ENCODE measurements around the gene MINPP1. TPM values are rescaled to one million over a fixed set of nuclear protein-coding genes. Genes with fewer than 3 reads are reported as not detected.
A peak's percentile ranks its signal among the peaks of the same experiment; 100 is the strongest.
"Not testable (repeated sequence)": the region's sequence is repeated elsewhere in the genome, so short reads cannot be mapped to it uniquely, and the experiment has no call there.

MINPP1 gene, protein sequence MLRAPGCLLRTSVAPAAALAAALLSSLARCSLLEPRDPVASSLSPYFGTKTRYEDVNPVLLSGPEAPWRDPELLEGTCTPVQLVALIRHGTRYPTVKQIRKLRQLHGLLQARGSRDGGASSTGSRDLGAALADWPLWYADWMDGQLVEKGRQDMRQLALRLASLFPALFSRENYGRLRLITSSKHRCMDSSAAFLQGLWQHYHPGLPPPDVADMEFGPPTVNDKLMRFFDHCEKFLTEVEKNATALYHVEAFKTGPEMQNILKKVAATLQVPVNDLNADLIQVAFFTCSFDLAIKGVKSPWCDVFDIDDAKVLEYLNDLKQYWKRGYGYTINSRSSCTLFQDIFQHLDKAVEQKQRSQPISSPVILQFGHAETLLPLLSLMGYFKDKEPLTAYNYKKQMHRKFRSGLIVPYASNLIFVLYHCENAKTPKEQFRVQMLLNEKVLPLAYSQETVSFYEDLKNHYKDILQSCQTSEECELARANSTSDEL
- 3.6 and 4.0 TPM in 2 replicates for total RNA-seq (2014; rRNA removed; shearing (Covaris generic))
- total RNA-seq (2022): 6.8 and 8.4 TPM in 2 replicates
- Bru-seq, nascent RNA: percentile 51 among the genes with signal in this experiment
- percentile 43 among the genes with signal in this experiment for BruChase-seq, experiment 1, labeled RNA remaining after a 6-hour chase
- percentile 47 among the genes with signal in this experiment for BruChase-seq, experiment 2, labeled RNA remaining after a 2-hour chase
- long read RNA-seq, transcript MINPP1-202 (5 exons, 2,415 nt): major isoform, 24 of 27 reads
- long read RNA-seq, partial matches to known transcripts: 0 of 27 reads
- long read RNA-seq, other reads (novel, unspliced or antisense): 3 of 27 reads

DNA sequence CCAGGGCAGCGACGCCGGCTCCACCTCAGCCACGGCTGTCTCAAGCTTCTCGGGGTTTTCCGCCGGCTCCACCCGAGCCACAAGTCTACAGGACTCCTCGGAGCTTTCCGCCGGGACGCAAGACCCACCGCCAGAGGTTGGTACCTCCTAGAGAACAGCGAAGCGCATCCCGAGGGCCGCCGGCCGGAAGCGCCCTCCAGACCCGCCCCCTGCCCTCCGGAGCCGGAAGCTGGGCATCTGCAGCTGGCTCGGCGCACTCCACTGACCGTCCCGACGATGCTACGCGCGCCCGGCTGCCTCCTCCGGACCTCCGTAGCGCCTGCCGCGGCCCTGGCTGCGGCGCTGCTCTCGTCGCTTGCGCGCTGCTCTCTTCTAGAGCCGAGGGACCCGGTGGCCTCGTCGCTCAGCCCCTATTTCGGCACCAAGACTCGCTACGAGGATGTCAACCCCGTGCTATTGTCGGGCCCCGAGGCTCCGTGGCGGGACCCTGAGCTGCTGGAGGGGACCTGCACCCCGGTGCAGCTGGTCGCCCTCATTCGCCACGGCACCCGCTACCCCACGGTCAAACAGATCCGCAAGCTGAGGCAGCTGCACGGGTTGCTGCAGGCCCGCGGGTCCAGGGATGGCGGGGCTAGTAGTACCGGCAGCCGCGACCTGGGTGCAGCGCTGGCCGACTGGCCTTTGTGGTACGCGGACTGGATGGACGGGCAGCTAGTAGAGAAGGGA, at the start of gene MINPP1:
Gene MINPP1, plus strand, starts transcription at position 254 of the 726 bp plus-strand sequence. Its CDS starts 23 bp downstream, at position 277.
- Histone ChIP-seq H4K20me1 (ENCODE audit: insufficient read depth, low read length) (no peaks in the 10 kb centered on the region), H3K4me1 (ENCODE audit: insufficient read depth, low read length, poor library complexity, severe bottlenecking) (peaks cover 10% of the 10 kb centered on the region), H3K36me3 (ENCODE audit: insufficient read depth, low read length) (peaks cover 2% of the 10 kb centered on the region; the same call in 1 of the 2 replicates), H3K9me2 (ENCODE audit: insufficient read depth, low read length) (no peaks in the 10 kb centered on the region), H3K4me2 (ENCODE audit: low read length) (peak within 1 kb of the TSS; percentile 65), H3K9me3 (ENCODE audit: low read length) (no peaks in the 10 kb centered on the region), H2AFZ (ENCODE audit: low read length) (peak within 1 kb of the TSS; percentile 73), H3K4me3 (ENCODE audit: low read depth, low read length, poor library complexity, severe bottlenecking) (peak within 1 kb of the TSS; percentile 69), H3K79me2 (ENCODE audit: insufficient read depth, low read depth, low read length) (no peaks in the 10 kb centered on the region), H3K27ac (ENCODE audit: low read depth, low read length, poor library complexity, severe bottlenecking) (no peak within 1 kb of the TSS)
- peak; percentile 64 for DNase-seq (ENCODE audit: low spot score)
- no TSS peak for BruUV-seq (replicated peaks)
- CTCF ChIA-PET (ENCODE audit: unreplicated experiment): no interaction called here
- POLR2A ChIA-PET: interaction anchor here (0.5 to 1.1 kb wide), 5 partner anchors 13 to 882 kb away, joined by 3 to 9 read pairs (median 3); no protein-coding TSS in a partner anchor
- TF ChIP-seq EZH2phosphoT487 (IDR thresholded peaks at IDR 0.05; ENCODE audit: borderline replicate concordance, low read depth, low read length): 0 out of 2 replicates have a peak, but pooled peaks have one; percentile 38
- TF ChIP-seq, protein P1, sequence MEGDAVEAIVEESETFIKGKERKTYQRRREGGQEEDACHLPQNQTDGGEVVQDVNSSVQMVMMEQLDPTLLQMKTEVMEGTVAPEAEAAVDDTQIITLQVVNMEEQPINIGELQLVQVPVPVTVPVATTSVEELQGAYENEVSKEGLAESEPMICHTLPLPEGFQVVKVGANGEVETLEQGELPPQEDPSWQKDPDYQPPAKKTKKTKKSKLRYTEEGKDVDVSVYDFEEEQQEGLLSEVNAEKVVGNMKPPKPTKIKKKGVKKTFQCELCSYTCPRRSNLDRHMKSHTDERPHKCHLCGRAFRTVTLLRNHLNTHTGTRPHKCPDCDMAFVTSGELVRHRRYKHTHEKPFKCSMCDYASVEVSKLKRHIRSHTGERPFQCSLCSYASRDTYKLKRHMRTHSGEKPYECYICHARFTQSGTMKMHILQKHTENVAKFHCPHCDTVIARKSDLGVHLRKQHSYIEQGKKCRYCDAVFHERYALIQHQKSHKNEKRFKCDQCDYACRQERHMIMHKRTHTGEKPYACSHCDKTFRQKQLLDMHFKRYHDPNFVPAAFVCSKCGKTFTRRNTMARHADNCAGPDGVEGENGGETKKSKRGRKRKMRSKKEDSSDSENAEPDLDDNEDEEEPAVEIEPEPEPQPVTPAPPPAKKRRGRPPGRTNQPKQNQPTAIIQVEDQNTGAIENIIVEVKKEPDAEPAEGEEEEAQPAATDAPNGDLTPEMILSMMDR (conservative IDR thresholded peaks at IDR 0.05; ENCODE audit: low read length): no peak
- intact Hi-C loops (cut with micrococcal nuclease; ENCODE audit: unreplicated experiment): no loop called here

DNA sequence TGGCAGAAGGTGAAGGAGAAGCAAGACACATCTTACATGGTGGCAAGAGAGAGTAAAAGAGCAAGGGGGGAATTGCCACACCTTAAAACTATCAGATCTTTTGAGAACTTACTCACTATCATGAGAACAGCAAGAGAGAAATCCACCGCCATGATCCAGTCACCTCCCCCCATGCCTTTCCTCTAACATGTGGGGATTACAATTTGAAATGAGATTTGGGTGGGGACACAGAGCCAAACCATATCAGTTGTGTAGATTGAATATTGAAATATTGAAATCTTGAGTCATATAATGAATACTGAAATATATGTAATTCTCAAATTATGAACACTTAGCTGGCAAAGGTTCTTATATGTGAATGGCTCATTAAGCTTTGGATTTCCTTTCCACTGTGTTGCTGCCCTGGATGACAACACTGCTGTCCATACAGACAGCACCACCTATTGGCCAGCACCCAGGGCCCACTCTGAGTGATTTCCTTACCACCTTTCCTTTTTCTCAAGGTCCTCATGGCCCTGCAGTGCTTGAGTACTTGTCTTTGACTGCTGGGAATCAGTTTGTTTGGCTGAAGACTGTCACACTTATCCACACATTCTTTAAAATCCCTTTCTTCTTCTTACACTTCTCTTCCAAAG, 48.0 kb upstream of the MINPP1 start:
- H3K9me3 ChIP-seq (ENCODE audit: low read length); H3K27ac ChIP-seq (ENCODE audit: low read depth, low read length, poor library complexity, severe bottlenecking); DNase-seq (ENCODE audit: low spot score); H4K20me1 ChIP-seq (ENCODE audit: insufficient read depth, low read length); H3K4me2 ChIP-seq (ENCODE audit: low read length); intact Hi-C loops (cut with micrococcal nuclease; ENCODE audit: unreplicated experiment); H3K4me1 ChIP-seq (ENCODE audit: insufficient read depth, low read length, poor library complexity, severe bottlenecking); H3K4me3 ChIP-seq (ENCODE audit: low read depth, low read length, poor library complexity, severe bottlenecking); BruUV-seq (replicated peaks); H3K9me2 ChIP-seq (ENCODE audit: insufficient read depth, low read length); H3K36me3 ChIP-seq (ENCODE audit: insufficient read depth, low read length); CTCF ChIA-PET (ENCODE audit: unreplicated experiment); POLR2A ChIA-PET; H2AFZ ChIP-seq (ENCODE audit: low read length); H3K79me2 ChIP-seq (ENCODE audit: insufficient read depth, low read depth, low read length): not testable (repeated sequence)

DNA sequence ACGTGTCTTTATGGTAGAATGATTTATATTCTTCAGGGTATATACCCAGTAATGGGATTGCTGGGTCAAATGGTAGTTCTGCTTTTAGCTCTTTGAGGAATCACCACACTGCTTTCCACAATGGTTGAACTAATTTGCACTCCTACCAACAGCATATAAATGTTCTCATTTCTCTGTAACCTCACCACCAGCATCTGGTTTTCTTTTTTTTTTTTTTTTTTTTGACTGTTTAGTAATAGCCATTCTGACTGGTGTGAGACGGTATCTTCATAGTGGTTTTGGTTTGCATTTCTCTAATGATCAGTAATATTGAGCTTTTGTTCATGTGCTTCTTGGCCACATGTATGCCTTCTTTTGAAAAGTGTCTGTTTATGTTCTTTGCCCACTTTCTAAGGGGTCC, 42.9 kb upstream of the MINPP1 start:
- DNase-seq (ENCODE audit: low spot score); H3K9me2 ChIP-seq (ENCODE audit: insufficient read depth, low read length); H3K79me2 ChIP-seq (ENCODE audit: insufficient read depth, low read depth, low read length); intact Hi-C loops (cut with micrococcal nuclease; ENCODE audit: unreplicated experiment); H3K4me2 ChIP-seq (ENCODE audit: low read length); BruUV-seq (replicated peaks); H2AFZ ChIP-seq (ENCODE audit: low read length); H3K4me1 ChIP-seq (ENCODE audit: insufficient read depth, low read length, poor library complexity, severe bottlenecking); H3K9me3 ChIP-seq (ENCODE audit: low read length); H3K27ac ChIP-seq (ENCODE audit: low read depth, low read length, poor library complexity, severe bottlenecking); H3K4me3 ChIP-seq (ENCODE audit: low read depth, low read length, poor library complexity, severe bottlenecking); CTCF ChIA-PET (ENCODE audit: unreplicated experiment); POLR2A ChIA-PET; H3K36me3 ChIP-seq (ENCODE audit: insufficient read depth, low read length); H4K20me1 ChIP-seq (ENCODE audit: insufficient read depth, low read length): not testable (repeated sequence)

DNA sequence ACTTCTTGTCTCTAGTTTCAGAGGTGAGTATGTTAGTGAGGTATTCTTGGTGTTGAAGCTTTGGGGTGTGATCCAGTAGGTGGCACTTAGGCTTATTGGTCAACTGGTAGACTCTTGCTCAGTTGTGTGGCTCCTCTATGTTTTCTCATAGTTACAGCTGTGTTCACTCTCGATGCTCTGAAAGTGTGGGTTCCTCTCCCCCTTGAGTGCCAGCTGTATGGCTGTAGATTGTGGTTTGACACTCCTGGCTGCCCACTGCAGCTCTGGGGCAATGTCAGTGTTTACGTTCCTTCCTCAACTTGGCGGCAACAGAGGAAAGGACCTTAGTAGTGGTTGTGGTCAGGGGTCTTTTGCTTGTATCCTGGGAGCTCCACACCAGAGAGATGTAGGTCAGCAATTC, 37.8 kb upstream of the MINPP1 start:
- CTCF ChIA-PET (ENCODE audit: unreplicated experiment); BruUV-seq (replicated peaks); H3K9me2 ChIP-seq (ENCODE audit: insufficient read depth, low read length); H3K36me3 ChIP-seq (ENCODE audit: insufficient read depth, low read length); H2AFZ ChIP-seq (ENCODE audit: low read length); intact Hi-C loops (cut with micrococcal nuclease; ENCODE audit: unreplicated experiment); H4K20me1 ChIP-seq (ENCODE audit: insufficient read depth, low read length); H3K9me3 ChIP-seq (ENCODE audit: low read length); H3K4me2 ChIP-seq (ENCODE audit: low read length); H3K4me3 ChIP-seq (ENCODE audit: low read depth, low read length, poor library complexity, severe bottlenecking); DNase-seq (ENCODE audit: low spot score); H3K27ac ChIP-seq (ENCODE audit: low read depth, low read length, poor library complexity, severe bottlenecking); H3K79me2 ChIP-seq (ENCODE audit: insufficient read depth, low read depth, low read length); H3K4me1 ChIP-seq (ENCODE audit: insufficient read depth, low read length, poor library complexity, severe bottlenecking); POLR2A ChIA-PET: not testable (repeated sequence)

DNA sequence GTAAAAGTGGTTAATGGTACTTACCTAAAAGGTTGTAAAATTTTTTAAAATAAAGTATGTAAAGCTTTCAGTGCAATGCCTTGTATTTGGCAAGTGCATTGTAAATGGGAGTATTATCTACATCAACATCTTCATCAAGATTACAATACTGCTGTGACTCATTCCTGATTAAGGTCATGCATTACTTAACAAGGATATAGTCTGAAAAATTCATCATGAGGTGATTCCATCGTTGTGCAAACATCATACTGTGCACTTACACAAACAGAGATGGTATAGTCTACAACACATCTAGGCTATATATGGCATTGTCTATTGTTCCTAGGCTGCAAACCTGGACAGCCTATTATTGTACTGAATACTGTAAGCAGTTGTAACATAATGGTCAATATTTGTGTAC, 16.0 kb upstream of the MINPP1 start:
- POLR2A ChIA-PET; H3K9me2 ChIP-seq (ENCODE audit: insufficient read depth, low read length); CTCF ChIA-PET (ENCODE audit: unreplicated experiment): not testable (repeated sequence)

More for the DNA sequence above, 16.0 kb upstream of the MINPP1 start:
- H3K79me2 ChIP-seq (ENCODE audit: insufficient read depth, low read depth, low read length); H3K4me2 ChIP-seq (ENCODE audit: low read length); H3K36me3 ChIP-seq (ENCODE audit: insufficient read depth, low read length); H3K9me3 ChIP-seq (ENCODE audit: low read length); H2AFZ ChIP-seq (ENCODE audit: low read length); DNase-seq (ENCODE audit: low spot score); H3K4me1 ChIP-seq (ENCODE audit: insufficient read depth, low read length, poor library complexity, severe bottlenecking); intact Hi-C loops (cut with micrococcal nuclease; ENCODE audit: unreplicated experiment); H3K27ac ChIP-seq (ENCODE audit: low read depth, low read length, poor library complexity, severe bottlenecking); H4K20me1 ChIP-seq (ENCODE audit: insufficient read depth, low read length); H3K4me3 ChIP-seq (ENCODE audit: low read depth, low read length, poor library complexity, severe bottlenecking); BruUV-seq (replicated peaks): not testable (repeated sequence)

Measured in OCI-LY7 (cell line).